Measurements from ENCODE around the gene EPOP. TPM values are rescaled to one million over a fixed set of nuclear protein-coding genes. Genes with fewer than 3 reads are reported as not detected.

Gene EPOP
- 1 to 10 TPM in 1 of 2 donors, under 1 TPM in 1; 0.40 to 2.8 TPM for total RNA-seq
- polyA plus RNA-seq: 1 to 10 TPM; 1.6 to 2.8 TPM
- long read RNA-seq, donor 1, partial matches to known transcripts: 0 of 4 reads
- long read RNA-seq, donor 1, other reads (novel, unspliced or antisense): 0 of 4 reads
- long read RNA-seq, donor 2, partial matches to known transcripts: 0 of 1 reads
- long read RNA-seq, donor 2, other reads (novel, unspliced or antisense): 0 of 1 reads
- long read RNA-seq, donor 3, partial matches to known transcripts: 0 of 1 reads
- long read RNA-seq, donor 3, other reads (novel, unspliced or antisense): 0 of 1 reads
- long read RNA-seq, donor 4, partial matches to known transcripts: 0 of 1 reads
- long read RNA-seq, donor 4, other reads (novel, unspliced or antisense): 0 of 1 reads
- long read RNA-seq, donor 5, transcript EPOP-201 (1 exons, 3,719 nt): major isoform, 5 of 5 reads
- long read RNA-seq, donor 5, partial matches to known transcripts: 0 of 5 reads
- long read RNA-seq, donor 5, other reads (novel, unspliced or antisense): 0 of 5 reads

DNA sequence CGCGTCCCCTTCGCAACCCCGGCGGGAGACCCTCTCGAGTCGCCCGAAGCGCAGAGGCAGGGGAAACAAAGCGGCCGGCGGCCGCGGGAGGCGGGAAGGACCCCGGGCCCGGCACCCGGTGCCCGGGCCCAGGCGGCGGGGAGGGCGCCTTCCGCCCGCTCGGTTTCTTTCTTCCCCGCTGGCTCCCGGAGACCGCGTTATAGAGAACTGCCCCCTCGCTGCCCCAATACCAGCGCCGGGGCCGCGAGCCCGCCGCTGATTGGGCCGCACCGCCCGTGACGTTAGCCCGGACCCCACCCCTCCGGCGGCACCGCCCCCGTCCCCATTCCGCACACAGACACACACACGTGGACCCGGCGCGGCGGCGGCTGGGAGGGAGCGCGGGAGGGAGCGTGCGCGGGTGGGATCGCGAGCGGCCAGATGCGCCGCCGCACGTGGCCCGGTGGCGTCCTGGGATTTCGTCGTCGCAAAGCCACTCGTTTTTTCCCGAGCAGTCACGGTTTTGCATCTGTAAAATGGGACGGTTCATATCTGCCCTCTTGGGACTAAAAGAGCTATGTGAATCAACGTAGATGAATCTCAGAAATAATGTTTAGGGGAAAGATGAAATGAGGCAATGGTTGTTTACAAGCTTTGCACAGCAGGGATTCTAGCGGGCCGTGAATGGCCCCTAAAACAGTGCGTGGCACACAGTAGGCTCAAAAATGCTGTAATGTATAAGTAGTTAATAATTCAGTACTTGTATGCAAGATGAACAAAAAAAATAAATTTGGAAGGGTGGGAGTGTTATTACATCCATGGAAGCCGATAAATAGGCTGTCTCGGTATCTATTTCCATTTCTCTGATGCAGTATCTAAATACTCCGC lies at the start of gene EPOP:
Gene EPOP (minus strand): TSS at position 209 of the 867 bp plus-strand sequence. CDS start 462 bp downstream, outside the sequence.
- TF ChIP-seq, protein P1, sequence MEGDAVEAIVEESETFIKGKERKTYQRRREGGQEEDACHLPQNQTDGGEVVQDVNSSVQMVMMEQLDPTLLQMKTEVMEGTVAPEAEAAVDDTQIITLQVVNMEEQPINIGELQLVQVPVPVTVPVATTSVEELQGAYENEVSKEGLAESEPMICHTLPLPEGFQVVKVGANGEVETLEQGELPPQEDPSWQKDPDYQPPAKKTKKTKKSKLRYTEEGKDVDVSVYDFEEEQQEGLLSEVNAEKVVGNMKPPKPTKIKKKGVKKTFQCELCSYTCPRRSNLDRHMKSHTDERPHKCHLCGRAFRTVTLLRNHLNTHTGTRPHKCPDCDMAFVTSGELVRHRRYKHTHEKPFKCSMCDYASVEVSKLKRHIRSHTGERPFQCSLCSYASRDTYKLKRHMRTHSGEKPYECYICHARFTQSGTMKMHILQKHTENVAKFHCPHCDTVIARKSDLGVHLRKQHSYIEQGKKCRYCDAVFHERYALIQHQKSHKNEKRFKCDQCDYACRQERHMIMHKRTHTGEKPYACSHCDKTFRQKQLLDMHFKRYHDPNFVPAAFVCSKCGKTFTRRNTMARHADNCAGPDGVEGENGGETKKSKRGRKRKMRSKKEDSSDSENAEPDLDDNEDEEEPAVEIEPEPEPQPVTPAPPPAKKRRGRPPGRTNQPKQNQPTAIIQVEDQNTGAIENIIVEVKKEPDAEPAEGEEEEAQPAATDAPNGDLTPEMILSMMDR (IDR thresholded peaks at IDR 0.05; ENCODE audit: control extremely low read depth, extremely low read depth): no peak
- Histone ChIP-seq H3K27ac (ENCODE audit: low read depth in 1 of 2, low read length in 1 of 2) (no peak within 1 kb of the TSS), H3K4me3 (peak within 1 kb of the TSS; percentile 44), H3K9me3 (ENCODE audit: control insufficient read depth in 4 of 4, insufficient read depth in 3 of 4, low read length in 3 of 4) (no peaks in the 10 kb centered on the region), H3K27me3 (ENCODE audit: control insufficient read depth in 3 of 3, insufficient read depth in 3 of 3, low read length in 2 of 3) (peaks cover 4 to 45% (median 44%) of the 10 kb centered on the region in 3 donors), H3K9ac (ENCODE audit: insufficient read depth in 1 of 2, low read length in 2 of 2) (no peak within 1 kb of the TSS), H3K36me3 (ENCODE audit: control insufficient read depth in 4 of 4, insufficient read depth in 4 of 4, low read length in 4 of 4) (no peaks in the 10 kb centered on the region), H3K4me1 (ENCODE audit: control insufficient read depth in 5 of 5, insufficient read depth in 5 of 5, low read length in 5 of 5) (peaks cover 0 to 11% (median 0%) of the 10 kb centered on the region in 5 donors)
- ATAC-seq (ENCODE audit: insufficient read depth, low FRiP score): peak; percentile 91
- WGBS, 2 donors: 4 to 5% methylated on average over 61 to 80 of the region's 80 CpGs
- DNase-seq: peak; percentile 81 to 88 (median 84)

DNA sequence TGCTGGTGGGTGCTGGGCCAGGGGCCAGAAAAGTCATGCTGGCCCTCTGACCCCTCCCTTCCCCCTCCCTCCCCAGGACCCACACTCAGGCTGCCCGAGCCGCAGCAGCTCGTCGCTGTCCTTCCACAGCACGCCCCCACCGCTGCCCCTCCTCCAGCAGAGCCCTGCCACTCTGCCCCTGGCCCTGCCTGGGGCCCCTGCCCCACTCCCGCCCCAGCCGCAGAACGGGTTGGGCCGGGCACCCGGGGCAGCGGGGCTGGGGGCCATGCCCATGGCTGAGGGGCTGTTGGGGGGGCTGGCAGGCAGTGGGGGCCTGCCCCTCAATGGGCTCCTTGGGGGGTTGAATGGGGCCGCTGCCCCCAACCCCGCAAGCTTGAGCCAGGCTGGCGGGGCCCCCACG lies 47.0 kb upstream of the EPOP start:
- H3K36me3 ChIP-seq (ENCODE audit: control insufficient read depth in 4 of 4, insufficient read depth in 4 of 4, low read length in 4 of 4): peaks cover 12 to 65% (median 17%) of the 10 kb centered on the region in 4 donors
- no peak overlapping the region for H3K9ac ChIP-seq (ENCODE audit: insufficient read depth in 1 of 2, low read length in 2 of 2)
- H3K9me3 ChIP-seq (ENCODE audit: control insufficient read depth in 4 of 4, insufficient read depth in 3 of 4, low read length in 3 of 4): no peaks in the 10 kb centered on the region
- no peaks in the 10 kb centered on the region for H3K27me3 ChIP-seq (ENCODE audit: control insufficient read depth in 3 of 3, insufficient read depth in 3 of 3, low read length in 2 of 3)
- TF ChIP-seq, protein P1 (IDR thresholded peaks at IDR 0.05; ENCODE audit: control extremely low read depth, extremely low read depth): no peak
- ATAC-seq (ENCODE audit: insufficient read depth, low FRiP score) (no peak), DNase-seq (no peak)
- peaks cover 0 to 9% (median 2%) of the 10 kb centered on the region in 5 donors for H3K4me1 ChIP-seq (ENCODE audit: control insufficient read depth in 5 of 5, insufficient read depth in 5 of 5, low read length in 5 of 5)
- H3K4me3 ChIP-seq: no peak overlapping the region
- 93 to 100% methylated on average over 5 to 16 of the region's 16 CpGs for WGBS, 2 donors
- no peak overlapping the region for H3K27ac ChIP-seq (ENCODE audit: low read depth in 1 of 2, low read length in 1 of 2)

DNA sequence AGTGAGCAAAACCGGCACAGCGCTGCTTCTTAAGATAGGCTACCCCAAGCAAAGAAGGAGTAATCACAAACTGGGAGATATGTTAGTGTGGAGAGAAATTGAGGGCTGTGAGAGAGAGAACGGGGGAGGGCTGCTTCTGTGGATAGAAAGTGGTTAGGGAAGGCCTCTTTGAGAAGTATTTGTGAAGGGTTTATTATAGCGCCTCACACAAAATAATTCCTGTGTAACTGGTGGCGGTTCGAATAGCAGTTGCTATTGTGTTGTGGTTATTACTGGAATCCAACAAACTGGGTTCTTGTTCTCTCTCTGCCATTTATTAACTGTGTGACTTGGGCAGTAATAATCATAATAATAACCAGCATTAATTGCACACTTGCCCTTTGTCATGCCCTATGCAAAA lies 46.2 kb upstream of the EPOP start:
- Histone ChIP-seq H3K9me3 (ENCODE audit: control insufficient read depth in 4 of 4, insufficient read depth in 3 of 4, low read length in 3 of 4) (no peaks in the 10 kb centered on the region), H3K27ac (ENCODE audit: low read depth in 1 of 2, low read length in 1 of 2) (no peak overlapping the region), H3K4me1 (ENCODE audit: control insufficient read depth in 5 of 5, insufficient read depth in 5 of 5, low read length in 5 of 5) (peaks cover 0 to 9% (median 2%) of the 10 kb centered on the region in 5 donors), H3K4me3 (no peak overlapping the region), H3K9ac (ENCODE audit: insufficient read depth in 1 of 2, low read length in 2 of 2) (no peak overlapping the region), H3K36me3 (ENCODE audit: control insufficient read depth in 4 of 4, insufficient read depth in 4 of 4, low read length in 4 of 4) (peaks cover 14 to 73% (median 23%) of the 10 kb centered on the region in 4 donors), H3K27me3 (ENCODE audit: control insufficient read depth in 3 of 3, insufficient read depth in 3 of 3, low read length in 2 of 3) (no peaks in the 10 kb centered on the region)
- TF ChIP-seq, protein P1 (IDR thresholded peaks at IDR 0.05; ENCODE audit: control extremely low read depth, extremely low read depth): no peak
- DNase-seq (no peak), ATAC-seq (ENCODE audit: insufficient read depth, low FRiP score) (no peak)
- 87 to 93% methylated on average over 6 of the region's 6 CpGs for WGBS, 2 donors

All from lung (tissue), 16 donors.